Measurements from ENCODE around the gene SPEF2.

SPEF2 gene

DNA sequence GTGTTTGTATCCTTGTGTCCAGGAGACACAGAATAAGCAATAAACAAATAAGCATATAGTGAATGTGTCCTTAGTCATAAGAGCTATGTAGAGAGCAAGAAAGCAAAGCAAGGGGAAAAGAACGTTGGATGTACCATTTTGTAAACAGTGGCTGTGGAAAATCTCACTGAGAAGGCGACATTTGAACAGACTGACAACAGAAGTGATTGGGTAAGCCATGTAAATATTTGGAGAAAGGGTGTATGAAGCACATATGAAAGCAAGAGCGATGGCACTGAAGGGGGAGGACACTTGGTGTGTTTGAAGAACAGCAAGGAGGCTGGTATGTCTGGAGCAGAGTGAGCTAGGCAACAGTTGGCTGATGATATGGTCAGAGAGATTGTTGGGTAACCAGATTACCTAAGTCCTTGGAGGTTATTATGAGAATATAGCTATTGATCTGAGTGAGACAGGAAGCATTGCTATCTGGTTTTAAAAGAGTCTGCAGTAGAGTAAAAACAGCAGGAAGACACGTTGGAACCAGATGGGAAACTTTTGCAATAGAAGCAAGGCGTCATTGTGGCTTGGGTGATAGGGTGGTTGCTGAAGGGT, 123.6 kb downstream of the SPEF2 start:
- no peak for DNase-seq

DNA sequence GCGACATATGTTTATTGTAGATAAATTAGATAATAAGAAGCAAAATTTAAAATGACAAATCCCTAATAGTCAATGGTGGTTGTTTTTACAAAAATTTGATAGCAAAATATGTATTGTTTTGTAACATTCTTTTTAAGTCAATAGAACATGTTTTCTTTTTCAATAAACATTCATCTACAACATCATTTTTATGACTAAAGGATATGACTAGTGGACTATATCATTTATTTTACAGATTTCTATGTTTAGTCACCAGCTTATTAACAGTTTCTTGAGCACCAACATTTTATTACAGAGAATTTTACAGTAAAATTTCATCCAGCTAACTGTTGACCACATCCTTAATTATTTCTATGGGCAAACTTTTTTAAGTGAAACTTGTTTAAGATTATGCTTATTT, 124.3 kb downstream of the SPEF2 start:
- no peak for DNase-seq

DNA sequence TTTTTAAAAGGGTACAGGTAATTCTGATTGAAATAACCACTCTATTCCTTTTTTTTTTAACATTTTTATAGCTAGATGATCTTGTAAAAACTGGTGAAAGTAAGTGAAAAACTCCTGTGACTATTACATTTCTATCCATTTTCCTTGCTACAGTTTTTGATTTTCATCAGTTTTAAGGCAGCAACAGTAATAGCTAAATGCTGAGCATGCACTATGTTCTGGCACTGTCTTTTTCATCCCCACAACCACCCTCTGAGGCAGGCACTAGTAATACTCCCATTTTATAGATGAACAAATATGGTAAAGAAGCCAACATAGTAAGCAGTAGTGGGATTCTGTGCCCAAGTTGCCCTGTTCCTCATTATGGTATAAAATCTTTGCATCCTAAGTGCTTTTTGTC, 126.0 kb downstream of the SPEF2 start:
- no peak for DNase-seq

DNA sequence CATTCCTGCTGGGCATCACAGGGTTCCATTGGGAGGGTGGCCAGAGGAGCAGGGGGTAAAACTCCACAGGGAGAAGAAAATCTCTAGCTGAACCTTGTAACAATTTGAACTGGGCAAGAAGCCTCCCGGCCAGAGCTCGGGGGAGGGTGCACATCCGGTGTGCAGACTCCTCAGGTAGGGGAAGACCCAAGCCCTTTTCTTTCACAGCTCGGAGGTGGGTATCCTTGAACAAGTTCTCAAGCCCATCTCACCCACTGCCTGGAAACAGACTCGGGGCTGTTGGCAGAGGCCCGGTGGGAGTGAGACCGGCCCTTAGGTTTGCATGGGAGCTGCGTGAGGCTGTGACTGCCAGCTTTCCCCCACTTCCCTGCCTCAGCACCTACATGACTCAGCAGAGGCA, 127.5 kb downstream of the SPEF2 start:
- no peak for DNase-seq

DNA sequence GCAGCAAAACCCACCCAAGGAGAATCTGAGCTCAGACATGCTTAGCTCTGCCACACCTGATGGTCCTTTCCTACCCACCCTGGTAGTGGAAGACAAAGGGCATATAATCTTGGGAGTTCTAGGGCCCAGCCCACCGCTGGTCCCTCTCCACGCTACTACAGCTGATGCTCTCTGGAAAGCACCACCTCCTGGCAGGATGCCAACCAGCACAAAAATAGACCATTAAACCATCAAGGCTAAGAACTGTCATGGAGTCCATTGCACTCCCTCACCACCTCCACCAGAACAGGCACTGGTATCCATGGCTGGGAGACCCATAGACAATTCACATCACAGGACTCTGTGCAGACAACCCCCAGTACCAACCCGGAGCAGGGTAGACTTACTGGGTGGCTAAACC, 128.0 kb downstream of the SPEF2 start:
- DNase-seq: peak; percentile 18 to 30

DNA sequence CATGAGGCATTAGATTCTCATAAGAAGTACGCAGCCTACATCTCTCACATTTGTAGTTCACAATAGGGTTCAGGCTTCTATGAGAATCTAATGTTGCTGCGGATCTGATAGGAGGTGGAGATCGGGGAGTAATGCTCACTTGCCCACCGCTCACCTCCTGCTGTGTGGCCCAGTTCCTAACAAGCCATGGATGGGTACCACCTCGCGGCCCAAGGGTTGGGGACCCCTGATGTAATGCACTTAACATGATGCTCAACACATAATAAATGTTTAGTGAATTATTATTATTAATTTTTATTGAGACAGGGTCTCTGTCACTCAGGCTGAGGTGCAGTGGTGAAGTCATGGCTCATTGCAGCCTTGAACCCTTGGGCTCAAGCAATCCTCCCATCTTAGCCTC, 134.3 kb downstream of the SPEF2 start:
- no peak for DNase-seq

DNA sequence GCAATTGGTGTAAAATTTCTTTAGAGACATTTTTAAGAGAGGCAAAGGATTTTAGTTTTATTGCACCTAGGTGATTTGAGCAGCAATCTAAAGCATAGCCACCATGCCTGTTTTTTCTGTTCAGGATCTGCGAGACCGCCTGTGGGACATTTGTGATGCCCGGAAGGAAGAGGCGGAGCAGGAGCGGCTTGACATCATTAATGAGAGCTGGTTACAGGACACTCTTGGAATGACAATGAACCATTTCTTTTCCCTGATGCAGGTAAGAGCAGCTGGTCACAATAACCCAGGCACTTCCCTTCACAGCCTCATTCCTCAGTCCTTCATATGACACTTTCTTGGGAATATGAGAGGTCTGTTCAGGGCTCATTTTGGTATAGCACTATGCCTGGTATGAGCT, 135.8 kb downstream of the SPEF2 start:
- DNase-seq: no peak

DNA sequence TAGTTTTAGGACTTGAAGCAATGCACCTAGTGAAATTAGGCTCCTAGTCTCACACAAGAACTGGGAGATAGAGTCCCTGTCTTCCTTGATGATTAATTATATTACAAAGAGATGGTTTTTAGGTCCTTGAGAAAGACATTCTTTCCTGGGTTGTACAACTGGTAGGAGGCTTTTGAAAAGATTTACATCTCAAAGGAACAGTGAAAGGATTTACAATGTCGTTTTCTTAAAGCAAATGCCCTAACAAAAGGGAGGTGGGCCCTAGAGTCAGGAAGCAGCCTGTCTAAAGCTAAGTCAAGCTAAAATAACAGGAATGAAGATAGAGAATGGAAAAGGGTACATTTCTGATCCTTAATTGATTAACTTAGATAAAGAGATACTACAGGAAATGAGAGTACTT, 136.8 kb downstream of the SPEF2 start:
- DNase-seq: no peak

DNA sequence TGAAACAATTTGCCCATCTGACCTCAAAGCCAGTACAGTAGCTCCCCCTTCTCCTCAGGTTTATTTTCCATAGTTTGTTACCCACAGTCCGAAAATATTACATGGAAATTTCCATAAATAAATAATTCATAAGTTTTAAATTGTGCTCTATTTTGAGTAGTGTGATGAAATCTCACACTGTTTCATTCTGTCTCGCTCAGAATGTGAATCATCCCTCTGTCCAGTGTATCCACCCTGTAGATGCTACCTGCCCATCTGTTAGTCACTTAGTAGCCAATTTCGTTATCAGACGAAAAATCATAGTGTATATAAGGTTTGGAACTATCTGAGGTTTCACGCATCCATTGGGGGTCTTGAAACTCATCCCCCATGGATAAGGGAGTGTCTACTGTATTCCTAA, 138.3 kb downstream of the SPEF2 start:
- no peak for DNase-seq

DNA sequence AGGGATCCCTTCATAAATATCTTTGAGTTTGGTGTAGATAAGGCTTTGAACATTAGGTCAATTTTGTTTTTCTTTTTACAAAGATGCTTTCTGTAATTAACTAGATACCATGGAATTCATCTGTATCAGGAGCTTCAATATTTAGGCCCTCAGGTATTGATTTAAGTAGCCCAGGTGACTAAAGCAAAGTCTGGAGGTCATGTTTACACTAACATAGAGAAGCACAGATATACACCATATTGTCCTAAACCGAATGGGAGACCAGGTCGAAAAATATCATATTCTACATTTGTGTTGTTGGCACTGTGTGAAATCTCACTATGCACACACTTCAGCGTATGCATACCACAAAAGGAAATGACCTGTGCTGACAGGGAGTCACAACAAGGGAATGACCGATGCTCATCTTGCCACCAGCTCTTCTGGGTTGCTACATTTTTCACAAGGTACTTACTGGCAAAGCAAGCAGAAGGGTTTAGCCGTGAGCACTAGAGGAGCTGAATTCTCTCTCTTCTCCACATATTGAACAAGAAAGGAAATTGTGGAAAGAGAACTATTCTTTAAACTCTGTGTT, 140.6 kb downstream of the SPEF2 start:
- DNase-seq: no peak

DNA sequence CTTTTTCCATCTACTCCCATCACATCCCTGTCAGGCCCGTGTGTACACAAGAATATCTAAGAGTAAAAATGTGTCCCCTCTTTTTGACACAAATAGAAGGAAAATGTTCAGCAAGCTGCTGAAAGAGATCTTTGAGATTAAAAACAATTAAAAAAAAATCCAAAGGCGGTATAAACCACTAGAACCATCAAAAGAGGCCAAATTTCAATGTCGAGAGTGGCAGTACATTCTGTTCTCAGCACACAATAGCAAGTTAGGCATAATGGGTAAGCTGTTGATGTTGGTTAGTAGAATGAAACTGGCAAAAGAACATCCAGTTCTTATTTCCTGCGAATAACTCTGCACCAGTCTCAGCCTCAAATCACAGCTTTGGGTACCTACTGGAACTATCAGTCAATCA, 143.9 kb downstream of the SPEF2 start:
- DNase-seq: no peak

DNA sequence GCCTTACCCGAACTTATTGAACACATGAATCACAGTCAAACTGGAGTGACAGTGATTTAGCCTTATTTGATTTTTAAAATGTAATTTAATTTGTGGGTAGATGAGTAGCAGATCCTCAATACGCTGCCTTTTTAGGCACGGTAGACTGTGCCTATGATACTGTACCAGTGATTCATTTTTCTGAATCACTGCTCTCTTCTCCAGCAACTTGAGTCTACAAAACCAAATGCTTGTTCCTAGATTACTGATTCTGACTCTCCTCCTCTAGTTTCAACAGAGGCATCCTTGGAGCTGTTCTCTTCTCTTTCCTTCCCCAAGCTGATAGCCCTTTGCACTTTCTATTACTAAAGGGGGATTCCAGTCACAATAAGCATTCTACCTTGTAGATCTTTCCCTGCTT, 144.7 kb downstream of the SPEF2 start:
- no peak for DNase-seq

DNA sequence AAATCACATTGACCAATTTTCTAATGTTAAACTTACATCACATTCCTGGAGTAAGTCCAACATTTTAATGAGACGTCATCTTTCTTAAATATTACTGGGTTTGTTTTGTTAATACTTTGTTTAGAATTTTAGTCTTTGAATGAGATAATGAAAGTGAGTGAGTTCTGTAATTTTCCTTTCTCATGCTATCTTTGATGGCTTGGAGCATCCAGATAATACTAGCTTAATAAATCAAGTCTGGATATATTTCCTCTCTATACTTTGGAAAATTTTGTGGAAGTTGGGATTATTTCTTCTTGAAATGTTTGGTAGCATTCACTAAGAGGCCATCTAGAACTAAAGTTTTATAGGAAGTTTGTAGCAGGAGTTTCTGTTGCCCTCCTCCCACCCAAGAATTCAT, 148.3 kb downstream of the SPEF2 start:
- no peak for DNase-seq

DNA sequence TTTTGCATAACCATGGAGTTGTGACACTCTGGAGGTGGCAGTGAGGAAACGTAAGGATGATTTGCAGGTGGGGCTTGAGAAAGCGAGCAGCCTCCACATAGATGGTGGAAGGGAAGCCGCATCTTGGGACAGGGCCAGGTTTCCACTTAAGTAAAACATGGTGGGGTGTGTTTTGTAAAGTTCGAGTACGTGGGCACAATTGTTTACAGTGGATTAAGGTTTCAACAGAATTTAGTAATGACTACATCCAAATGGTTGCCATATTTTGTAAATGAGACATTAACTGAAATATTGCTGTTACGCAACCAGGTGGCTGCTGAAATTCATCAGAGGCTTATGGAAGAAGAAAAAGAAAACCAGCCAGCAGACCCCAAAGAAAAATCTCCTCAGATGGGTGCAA, 153.6 kb downstream of the SPEF2 start:
- no peak for DNase-seq

DNA sequence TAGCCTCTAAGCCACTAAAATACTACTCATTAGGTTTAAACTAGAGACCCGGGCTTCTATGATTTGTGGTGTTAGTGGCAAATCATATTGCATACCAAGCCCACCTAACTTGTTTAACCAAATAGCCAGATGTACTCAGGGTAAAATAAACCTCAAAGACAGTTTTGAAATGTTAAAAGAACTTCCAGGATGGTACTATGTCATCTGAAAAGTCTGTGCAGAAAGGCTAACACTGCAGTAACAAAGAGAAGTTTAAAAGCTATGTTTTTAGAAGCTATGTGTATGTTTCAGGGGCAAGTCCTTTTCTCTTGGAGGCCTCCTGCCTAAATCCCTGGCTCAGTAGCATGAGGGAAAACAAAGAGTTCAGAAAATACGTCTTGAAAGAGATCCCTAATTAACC, 154.2 kb downstream of the SPEF2 start:
- no peak for DNase-seq

DNA sequence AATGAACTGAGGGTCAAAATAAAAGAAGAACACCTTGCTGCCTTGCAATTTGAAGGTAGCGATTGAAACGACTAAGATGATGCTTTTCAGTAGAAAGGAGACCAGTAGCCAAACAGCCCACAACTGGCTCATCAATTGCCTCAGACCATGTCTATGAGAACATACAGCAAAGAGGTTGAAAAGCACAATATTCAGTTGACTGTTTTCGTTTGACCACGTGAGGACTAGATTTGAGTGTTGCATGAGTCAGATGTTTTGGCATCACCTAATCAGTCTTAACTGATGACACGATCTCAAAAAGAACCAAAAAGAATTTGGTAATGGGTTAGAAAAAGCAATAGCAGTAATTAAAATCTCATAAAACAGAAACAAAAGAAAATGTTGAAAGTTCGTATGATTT, 156.3 kb downstream of the SPEF2 start:
- DNase-seq: no peak

DNA sequence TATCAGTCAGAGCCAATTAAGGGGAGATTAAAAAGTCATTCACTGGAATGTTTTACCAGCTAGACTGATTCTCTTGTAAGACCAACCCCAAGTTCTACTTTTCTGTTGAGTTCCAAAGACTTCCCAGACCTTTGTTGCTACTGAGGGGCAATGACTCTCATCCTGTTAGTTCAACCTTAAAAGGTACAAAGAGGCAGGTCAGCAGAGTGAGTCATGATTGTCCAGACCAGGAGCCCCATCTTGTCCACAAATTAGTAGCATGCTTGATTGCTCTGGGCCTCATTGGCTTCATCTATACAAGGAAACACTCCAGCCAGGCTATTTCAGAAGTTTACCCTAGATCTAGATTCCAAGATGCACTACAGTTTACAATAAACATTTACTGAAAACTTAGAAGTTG, 159.1 kb downstream of the SPEF2 start:
- DNase-seq: no peak

DNA sequence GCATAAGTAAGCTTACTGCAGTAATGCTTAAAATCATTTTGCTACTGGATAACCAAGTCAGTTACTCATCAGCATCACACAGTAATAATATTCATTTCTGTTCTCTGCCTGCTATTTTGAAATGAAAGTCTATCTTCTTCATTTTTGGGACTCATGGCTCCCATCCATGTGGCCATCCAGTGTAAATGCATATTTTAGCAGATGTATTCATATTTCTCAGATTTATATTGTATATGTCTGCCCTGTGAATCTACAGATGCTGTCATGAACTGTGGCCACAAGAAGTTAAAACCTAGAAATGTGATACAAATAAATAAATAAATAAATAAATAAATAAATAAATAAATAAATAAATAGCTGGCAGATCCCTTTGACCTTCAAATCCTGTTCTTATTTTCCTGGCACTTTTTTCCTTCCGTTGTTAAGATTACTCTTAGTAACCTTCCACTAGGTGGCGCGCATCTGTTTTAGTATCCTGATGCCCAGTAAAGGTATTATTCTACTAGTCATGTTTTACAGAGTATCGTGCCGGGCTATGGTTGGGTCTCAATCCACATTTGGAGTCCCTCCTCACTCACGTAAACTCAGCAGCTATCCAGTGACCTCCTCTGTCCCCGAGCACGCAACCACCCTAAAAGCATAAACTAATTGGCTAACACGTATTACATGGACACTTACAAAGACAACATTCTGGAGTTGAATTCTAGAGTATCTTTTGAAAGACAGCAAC, 159.9 kb downstream of the SPEF2 start:
- DNase-seq: peak; percentile 72 to 92

DNA sequence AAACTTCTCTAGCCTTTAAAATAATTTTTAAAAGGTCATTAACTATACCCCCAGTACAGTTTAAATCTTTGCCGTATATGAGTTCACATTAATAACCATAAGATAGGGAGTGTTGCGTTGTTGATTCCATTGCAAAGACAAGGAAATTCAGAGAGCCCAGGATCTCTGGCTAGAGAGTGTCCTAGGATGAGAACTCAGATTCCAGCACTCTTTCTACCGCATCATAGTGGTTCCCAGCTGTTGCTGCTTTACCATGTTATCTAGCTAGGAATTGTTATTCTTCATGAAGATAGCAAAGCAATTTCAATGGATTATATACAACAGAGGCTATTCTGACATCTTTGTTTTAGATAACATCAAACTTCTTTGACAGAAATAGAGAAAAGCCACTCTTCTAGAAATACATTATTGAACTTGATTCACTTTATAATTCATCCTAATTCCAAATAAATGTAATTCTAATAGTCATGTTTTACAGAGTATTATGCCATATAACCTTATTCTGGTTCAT, 160.7 kb downstream of the SPEF2 start:
- no peak for DNase-seq

DNA sequence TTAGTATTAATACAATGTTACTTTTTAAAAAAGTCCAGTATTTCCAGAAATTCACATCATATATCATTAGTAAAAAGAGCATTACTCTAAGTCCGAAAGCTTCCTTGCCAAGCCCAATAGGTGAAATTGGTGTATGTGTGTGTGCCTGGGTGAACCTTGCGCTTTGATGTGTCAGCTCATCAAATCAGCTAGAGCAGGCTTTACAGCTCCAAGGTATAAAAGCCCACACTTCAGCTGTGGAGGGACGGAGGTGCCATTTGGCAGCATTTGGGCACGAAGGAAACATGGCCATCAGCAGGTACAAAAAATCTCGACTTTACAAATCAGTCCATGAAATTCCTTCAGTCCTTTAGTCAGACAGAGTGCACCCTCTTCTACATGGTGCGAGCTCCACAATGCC, 162.6 kb downstream of the SPEF2 start:
- DNase-seq: no peak

DNA sequence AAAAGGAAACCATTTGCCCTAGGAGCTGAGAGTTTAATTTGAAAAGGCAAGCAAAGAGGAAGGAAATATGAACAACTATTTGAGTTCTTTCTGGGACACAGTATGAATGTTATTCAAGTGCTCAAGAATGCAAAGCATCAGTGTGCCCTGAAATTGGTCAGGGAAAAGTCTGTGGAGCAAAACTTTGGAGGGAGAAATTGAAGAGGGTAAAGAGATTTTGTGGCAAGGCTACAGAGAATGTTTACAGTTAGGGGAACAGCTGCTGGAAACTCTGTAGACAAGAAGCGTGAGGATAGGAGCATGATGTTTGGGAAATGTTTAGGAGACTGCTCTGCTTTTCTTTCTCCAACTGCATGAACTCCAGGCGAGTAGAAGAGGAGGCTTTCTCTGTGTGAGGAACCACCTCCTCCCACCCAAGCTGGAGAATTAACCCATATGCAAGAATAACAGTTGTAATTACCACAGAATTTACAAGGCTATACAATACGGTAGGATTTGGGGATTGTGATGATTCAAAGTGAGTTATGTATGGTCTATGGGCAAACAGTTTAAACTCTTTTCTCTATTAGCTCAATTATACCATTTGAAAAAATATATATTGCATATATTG, 163.6 kb downstream of the SPEF2 start:
- DNase-seq: no peak

DNA sequence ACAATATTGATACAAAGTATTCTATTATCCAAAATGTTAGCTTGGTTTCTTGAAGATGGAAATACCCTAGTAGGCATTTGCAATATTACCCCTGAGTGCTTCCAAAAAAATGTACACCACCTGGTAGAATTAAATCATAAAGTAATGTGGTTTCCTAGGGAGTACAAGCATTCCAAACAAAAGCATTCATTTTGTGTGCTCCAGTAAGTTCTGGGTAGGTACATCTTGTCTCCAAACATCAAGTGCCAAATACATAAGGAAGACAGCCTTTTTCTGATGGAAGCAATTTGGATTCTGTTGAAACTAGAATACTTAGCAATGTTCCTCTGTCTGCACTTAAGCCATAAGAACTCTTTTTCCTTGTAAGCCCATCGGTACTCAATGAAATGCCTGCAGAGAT, 165.9 kb downstream of the SPEF2 start:
- no peak for DNase-seq

DNA sequence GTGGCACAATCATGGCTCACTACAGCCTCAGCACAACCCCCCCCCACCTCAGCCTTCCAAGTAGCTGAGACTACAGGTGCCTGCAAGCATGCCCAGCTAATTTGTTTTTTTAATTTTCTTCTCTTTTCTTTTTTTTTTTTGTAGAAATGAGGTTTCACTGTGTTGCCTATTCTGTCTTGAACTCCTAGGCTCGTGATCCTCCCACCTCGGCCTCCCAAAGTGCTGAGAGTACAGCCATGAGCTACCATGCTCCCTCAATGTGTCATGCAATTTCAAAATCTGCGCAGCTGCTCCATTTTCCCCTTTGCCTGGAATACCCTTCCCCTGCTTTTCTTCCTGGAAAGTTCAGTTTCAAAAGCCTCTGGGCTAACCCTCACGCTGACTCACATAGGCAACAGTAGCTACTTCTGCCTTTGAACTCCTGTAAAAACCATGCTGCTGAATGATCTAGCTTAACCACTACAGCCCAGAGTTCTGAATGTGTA, 168.0 kb downstream of the SPEF2 start:
- DNase-seq: no peak

DNA sequence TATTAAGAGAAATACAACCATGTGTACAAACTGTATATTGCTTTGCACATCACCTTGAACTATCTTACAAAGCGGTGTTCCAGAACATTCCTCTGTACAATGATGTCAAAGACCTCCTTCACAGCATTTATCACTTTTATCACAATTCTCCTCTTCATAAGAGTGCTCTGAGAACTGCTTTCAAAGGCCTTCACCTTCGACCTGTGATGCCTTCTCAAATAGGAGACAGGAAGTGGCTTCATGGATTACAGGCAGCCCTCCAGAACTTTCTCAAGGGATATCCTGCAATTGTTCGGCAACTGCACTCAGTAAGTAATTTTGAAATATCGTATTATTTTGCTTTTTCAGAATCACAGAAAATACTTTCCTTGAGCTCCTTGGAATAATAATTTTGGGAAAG, 171.1 kb downstream of the SPEF2 start:
- DNase-seq: no peak
